Neural progenitor cell (in vitro differentiated cells): ENCODE data around the gene WWOX. TPM values are rescaled to one million over a fixed set of nuclear protein-coding genes. Genes with fewer than 3 reads are reported as not detected.

Source experiments
- DNase-seq: peaks from one replicate; pipeline ENCODE4 v3.0.0-alpha.2; 2016; ENCODE audit warnings: low spot score
- H2AFZ ChIP-seq: fragments of 200-600 bp; sonication (generic); replicated peaks from 2 replicates; pipeline ENCODE4 v1.6.1; 2016; ENCODE audit warnings: antibody characterized with exemption
- H3F3A ChIP-seq: fragments of 200-600 bp; sonication (generic); 2 replicates; pipeline ENCODE4 v1.6.1; 2016; ENCODE audit warnings: antibody characterized with exemption, low read depth
- H3K27ac ChIP-seq: fragments of 200-600 bp; sonication (generic); 2 replicates; pipeline ENCODE4 v1.5.1; 2016; ENCODE audit warnings: mild to moderate bottlenecking
- H3K27me3 ChIP-seq: fragments of 200-600 bp; sonication (generic); 2 replicates; pipeline ENCODE4 v1.6.1; 2016; ENCODE audit warnings: mild to moderate bottlenecking, moderate library complexity
- H3K36me3 ChIP-seq: fragments of 200-600 bp; sonication (generic); 2 replicates; pipeline ENCODE4 v1.5.1; 2016
- H3K4me1 ChIP-seq: fragments of 200-600 bp; sonication (generic); 2 replicates; pipeline ENCODE4 v1.6.1; 2016; ENCODE audit warnings: mixed run types
- H3K4me2 ChIP-seq: fragments of 200-600 bp; sonication (generic); 2 replicates; pipeline ENCODE4 v1.6.1; 2016
- H3K4me3 ChIP-seq: fragments of 200-600 bp; sonication (generic); 2 replicates; pipeline ENCODE4 v1.5.1; 2016
- H3K79me2 ChIP-seq: fragments of 200-600 bp; sonication (generic); 2 replicates; pipeline ENCODE4 v1.6.1; 2016; ENCODE audit warnings: low read depth
- H3K9ac ChIP-seq: fragments of 200-600 bp; sonication (generic); 2 replicates; pipeline ENCODE4 v1.6.1; 2016
- H3K9me3 ChIP-seq: fragments of 200-600 bp; sonication (generic); 2 replicates; pipeline ENCODE4 v1.5.1; 2016; ENCODE audit warnings: low read depth
- H4K20me1 ChIP-seq: fragments of 200-600 bp; sonication (generic); 2 replicates; pipeline ENCODE4 v1.6.1; 2016; ENCODE audit warnings: low read depth
- H3K27ac Mint-ChIP-seq: 3 replicates; pipeline ENCODE4 v1.8.0; 2021; ENCODE audit warnings: mixed read lengths
- H3K27me3 Mint-ChIP-seq: 2 replicates; pipeline ENCODE4 v1.8.0; 2022; ENCODE audit warnings: low read depth, mild to moderate bottlenecking, inconsistent platforms, moderate library complexity, mixed read lengths; ENCODE audit not compliant: insufficient read depth
- H3K36me3 Mint-ChIP-seq: 3 replicates; pipeline ENCODE4 v1.8.0; 2021; ENCODE audit warnings: mixed read lengths
- H3K4me1 Mint-ChIP-seq: 3 replicates; pipeline ENCODE4 v1.8.0; 2021; ENCODE audit warnings: mixed read lengths
- H3K4me3 Mint-ChIP-seq: 3 replicates; pipeline ENCODE4 v1.8.0; 2021; ENCODE audit warnings: mild to moderate bottlenecking, moderate library complexity, mixed read lengths
- H3K9me3 Mint-ChIP-seq: 3 replicates; pipeline ENCODE4 v1.8.0; 2020; ENCODE audit warnings: mixed read lengths
- CTCF ChIP-seq: fragments of 200-600 bp; sonication (generic); IDR thresholded peaks from 2 replicates; pipeline ENCODE4 v1.5.1; 2017; ENCODE audit warnings: antibody characterized with exemption, mild to moderate bottlenecking
- EZH2 ChIP-seq: fragments of 200-600 bp; sonication (generic); IDR thresholded peaks from 2 replicates; pipeline ENCODE4 v1.6.1; 2017; ENCODE audit warnings: antibody characterized with exemption, mild to moderate bottlenecking, moderate library complexity
- EZH2phosphoT487 ChIP-seq: fragments of 200-600 bp; sonication (generic); IDR thresholded peaks from 2 replicates; pipeline ENCODE4 v1.6.1; 2017; ENCODE audit warnings: antibody characterized with exemption
- total RNA-seq: library from RNA; depleted of rRNA; stranded (reverse); fragments of >200 nt; gene quantifications from 2 replicates; pipeline ENCODE4 v1.2.3, GENCODE V29; 2015; ENCODE audit warnings: low replicate concordance

WWOX gene
- total RNA-seq, 1 donor from 2014 or later: 63.7 TPM

- H3K4me2 ChIP-seq: no peak overlapping the region
- H3K9me3 ChIP-seq: no peaks in the 10 kb centered on the region
- no peaks in the 10 kb centered on the region for H3K36me3 ChIP-seq
- DNase-seq: no peak
- peaks cover 9% of the 10 kb centered on the region for H3K4me1 Mint-ChIP-seq
- no peak overlapping the region for H2AFZ ChIP-seq
- no peaks in the 10 kb centered on the region for H4K20me1 ChIP-seq
- H3K27me3 Mint-ChIP-seq: no peaks in the 10 kb centered on the region
- no peak overlapping the region for H3K27ac Mint-ChIP-seq
- no peaks in the 10 kb centered on the region for H3K79me2 ChIP-seq
- TF ChIP-seq EZH2phosphoT487: no peak
- TF ChIP-seq EZH2: no peak
- TF ChIP-seq CTCF: no peak
- H3K9ac ChIP-seq: no peak overlapping the region
- H3K4me3 Mint-ChIP-seq: no peak overlapping the region
- H3K4me3 ChIP-seq: no peak overlapping the region
- H3K27ac ChIP-seq: no peak overlapping the region
- no peaks in the 10 kb centered on the region for H3K36me3 Mint-ChIP-seq
- no peaks in the 10 kb centered on the region for H3K9me3 Mint-ChIP-seq
- H3K4me1 ChIP-seq: no peaks in the 10 kb centered on the region
- H3K27me3 ChIP-seq: no peaks in the 10 kb centered on the region
- no peaks in the 10 kb centered on the region for H3F3A ChIP-seq
Observed at GRCh38 chr16:78180349-78180748, 80.9 kb downstream of the WWOX start.

DNA sequence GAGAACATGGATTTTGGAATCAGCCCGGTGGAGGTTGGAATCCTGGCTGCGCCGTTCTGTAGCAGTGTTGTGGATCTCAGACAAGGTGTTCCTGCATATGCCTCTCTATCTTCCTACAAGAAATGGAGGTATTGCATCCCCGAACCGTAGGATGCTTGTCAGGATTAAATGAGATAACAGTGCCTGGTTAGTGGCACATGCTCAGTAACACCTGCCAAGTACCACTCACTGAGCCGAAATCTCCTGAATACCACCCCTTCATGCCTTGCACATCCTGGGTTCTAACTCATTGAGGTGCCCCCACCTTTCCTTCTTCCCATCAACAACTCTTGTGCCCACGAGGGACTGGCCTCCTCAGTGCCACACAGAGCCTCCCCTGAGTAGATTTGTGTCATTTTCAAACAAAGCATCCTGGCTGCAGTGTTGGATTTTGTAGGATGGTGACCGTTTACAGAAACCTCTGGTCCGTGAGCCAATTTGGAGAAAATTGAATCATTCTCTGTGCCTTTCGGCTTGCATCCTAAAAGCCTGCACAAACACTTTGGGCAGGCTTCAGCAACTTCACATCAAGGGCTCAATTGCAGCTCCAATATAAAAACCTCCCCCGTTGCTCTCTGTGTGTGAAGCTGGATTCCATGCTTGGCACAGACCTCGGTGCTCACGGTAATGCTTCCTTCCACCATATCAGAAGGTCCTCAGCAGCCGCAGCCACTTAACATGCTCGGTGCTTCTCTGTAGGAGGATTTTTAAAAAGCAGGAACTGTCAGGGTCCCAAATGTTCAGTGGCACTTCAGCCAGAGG lies 84.2 kb downstream of the WWOX start:
- DNase-seq: no peak
- H3K27me3 ChIP-seq: no peaks in the 10 kb centered on the region
- TF ChIP-seq EZH2 (no peak), CTCF (no peak), EZH2phosphoT487 (no peak)
- no peak overlapping the region for H3K4me3 Mint-ChIP-seq
- no peaks in the 10 kb centered on the region for H3F3A ChIP-seq
- H3K9me3 ChIP-seq: no peaks in the 10 kb centered on the region
- H3K9me3 Mint-ChIP-seq: no peaks in the 10 kb centered on the region
- no peak overlapping the region for H3K4me2 ChIP-seq
- H2AFZ ChIP-seq: no peak overlapping the region
- no peak overlapping the region for H3K27ac ChIP-seq
- H3K4me1 ChIP-seq: no peaks in the 10 kb centered on the region
- H3K27me3 Mint-ChIP-seq: no peaks in the 10 kb centered on the region
- no peaks in the 10 kb centered on the region for H3K4me1 Mint-ChIP-seq
- no peak overlapping the region for H3K9ac ChIP-seq
- no peak overlapping the region for H3K4me3 ChIP-seq
- H3K79me2 ChIP-seq: no peaks in the 10 kb centered on the region
- H3K36me3 Mint-ChIP-seq: peaks cover 2% of the 10 kb centered on the region
- no peaks in the 10 kb centered on the region for H4K20me1 ChIP-seq
- no peaks in the 10 kb centered on the region for H3K36me3 ChIP-seq
- no peak overlapping the region for H3K27ac Mint-ChIP-seq

- Histone ChIP-seq H4K20me1 (no peaks in the 10 kb centered on the region), H3K27me3 (no peaks in the 10 kb centered on the region), H2AFZ (no peak overlapping the region), H3K27ac (no peak overlapping the region), H3K79me2 (no peaks in the 10 kb centered on the region), H3K4me1 (no peaks in the 10 kb centered on the region), H3K4me2 (no peak overlapping the region), H3F3A (no peaks in the 10 kb centered on the region), H3K36me3 (no peaks in the 10 kb centered on the region), H3K9ac (no peak overlapping the region), H3K9me3 (no peaks in the 10 kb centered on the region), H3K4me3 (no peak overlapping the region)
- Mint-ChIP-seq H3K4me1 (no peaks in the 10 kb centered on the region), H3K27ac (no peak overlapping the region), H3K27me3 (no peaks in the 10 kb centered on the region), H3K36me3 (peaks cover 3% of the 10 kb centered on the region), H3K4me3 (no peak overlapping the region), H3K9me3 (no peaks in the 10 kb centered on the region)
- DNase-seq: no peak
- no peak for TF ChIP-seq CTCF
- TF ChIP-seq EZH2phosphoT487: no peak
- no peak for TF ChIP-seq EZH2
Observed at GRCh38 chr16:78184238-78185183, 85.1 kb downstream of the WWOX start.
